IPS DF 19.7 (cell line): Measurements from ENCODE around the gene GTSE1.
"Not testable (repeated sequence)": the region's sequence is repeated elsewhere in the genome, so short reads cannot be mapped to it uniquely, and the experiment has no call there.

Experiments
- DNase-seq: peaks from one replicate; pipeline ENCODE4 v3.0.0-alpha.2; 2013; ENCODE audit warnings: low read depth, low spot score

GTSE1 gene

DNA sequence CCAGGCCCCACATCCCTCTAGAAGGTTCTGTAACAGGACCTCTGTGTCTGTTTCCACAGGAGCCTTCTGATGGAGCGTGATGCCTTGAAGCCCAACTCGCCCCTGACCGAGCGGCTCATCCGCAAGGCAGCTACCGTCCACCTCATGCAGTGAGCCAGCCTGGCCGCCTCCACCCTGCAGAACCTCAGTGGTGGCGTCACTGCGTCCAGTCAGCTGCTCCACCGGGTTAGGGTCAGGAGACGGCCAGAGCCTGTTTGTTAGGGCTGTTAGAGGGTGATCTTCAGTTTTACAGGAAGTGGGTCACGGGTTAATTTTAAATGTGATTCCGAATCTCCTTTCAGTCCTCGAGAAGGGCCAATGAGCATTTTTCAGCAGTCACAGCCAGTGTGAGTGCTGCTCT lies 3.9 kb upstream of the GTSE1 start:
- no peak for DNase-seq

DNA sequence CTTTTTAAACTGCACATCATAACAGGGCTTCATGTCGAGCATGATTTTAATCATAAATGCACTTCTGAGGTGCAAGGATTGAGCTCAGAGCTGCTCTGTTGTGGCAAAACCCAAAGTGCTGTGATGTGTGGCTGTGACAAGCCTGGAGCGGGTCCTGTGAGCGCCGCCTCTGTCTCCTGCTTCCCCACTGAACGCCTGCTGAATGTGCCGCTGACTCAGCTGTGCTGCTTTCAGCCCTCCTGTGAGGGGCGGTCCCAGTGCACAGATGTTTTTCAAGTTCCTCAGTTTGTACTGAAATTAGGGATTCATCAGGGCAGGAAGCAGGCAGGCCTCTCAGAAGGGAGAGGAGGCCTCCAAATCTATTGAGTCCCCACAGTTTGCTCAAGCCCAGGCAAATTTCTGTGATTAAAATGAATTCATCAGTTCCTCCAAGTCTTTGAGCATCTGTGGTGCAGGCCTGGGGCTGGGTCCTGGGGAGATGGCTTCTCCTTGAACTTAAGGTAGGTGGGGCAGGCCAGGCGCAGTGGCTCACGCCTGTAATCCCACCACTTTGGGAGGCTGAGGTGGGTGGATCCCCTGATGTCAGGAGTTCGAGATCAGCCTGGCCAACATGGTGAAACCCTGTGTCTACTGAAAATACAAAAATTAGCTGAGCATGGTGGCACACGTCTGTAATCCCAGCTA lies 3.0 kb upstream of the GTSE1 start:
- no peak for DNase-seq

- no peak for DNase-seq
Measured at GRCh38 chr22:46294784-46295183, 1.9 kb upstream of the GTSE1 start.

DNA sequence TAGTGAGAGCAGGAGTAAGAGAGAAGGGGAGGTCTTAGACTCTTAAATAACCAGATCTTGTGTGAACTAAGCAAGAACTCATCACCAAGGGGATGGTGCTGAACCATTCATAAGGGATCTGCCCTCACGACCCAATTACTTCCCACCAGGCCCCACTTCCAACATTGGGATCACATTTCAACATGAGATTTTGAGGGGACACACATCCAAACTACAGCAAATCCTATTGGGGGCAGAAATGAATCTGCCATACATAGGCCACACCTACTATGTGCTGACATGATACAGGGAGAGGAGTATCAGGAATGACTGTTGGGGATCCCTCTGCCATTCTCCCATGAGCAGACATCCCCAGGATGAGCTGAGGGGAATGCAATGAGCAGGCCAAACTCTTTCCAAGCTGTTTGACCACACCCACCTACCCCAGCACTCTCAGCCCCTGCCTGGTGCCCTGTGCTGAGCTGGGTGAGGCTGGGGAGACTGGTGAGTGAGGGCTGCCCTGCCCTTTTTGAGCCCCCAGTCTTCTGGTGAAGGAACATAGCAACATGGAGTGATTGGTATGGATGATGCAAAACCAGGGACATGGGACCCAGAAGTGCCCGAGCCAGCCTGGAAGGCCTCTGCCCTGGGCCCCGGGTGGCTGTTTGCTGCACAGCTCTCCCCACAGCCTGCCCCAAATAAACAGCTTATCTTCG lies 1.2 kb upstream of the GTSE1 start:
- DNase-seq: no peak

GRCh38 chr22:46297151-46297812 lies 612 bp downstream of the GTSE1 start:
- DNase-seq: no peak

- no peak for DNase-seq
Measured at GRCh38 chr22:46299101-46299500, 2.4 kb downstream of the GTSE1 start.

- DNase-seq: no peak
Measured at GRCh38 chr22:46300491-46300890, 3.8 kb downstream of the GTSE1 start.

DNA sequence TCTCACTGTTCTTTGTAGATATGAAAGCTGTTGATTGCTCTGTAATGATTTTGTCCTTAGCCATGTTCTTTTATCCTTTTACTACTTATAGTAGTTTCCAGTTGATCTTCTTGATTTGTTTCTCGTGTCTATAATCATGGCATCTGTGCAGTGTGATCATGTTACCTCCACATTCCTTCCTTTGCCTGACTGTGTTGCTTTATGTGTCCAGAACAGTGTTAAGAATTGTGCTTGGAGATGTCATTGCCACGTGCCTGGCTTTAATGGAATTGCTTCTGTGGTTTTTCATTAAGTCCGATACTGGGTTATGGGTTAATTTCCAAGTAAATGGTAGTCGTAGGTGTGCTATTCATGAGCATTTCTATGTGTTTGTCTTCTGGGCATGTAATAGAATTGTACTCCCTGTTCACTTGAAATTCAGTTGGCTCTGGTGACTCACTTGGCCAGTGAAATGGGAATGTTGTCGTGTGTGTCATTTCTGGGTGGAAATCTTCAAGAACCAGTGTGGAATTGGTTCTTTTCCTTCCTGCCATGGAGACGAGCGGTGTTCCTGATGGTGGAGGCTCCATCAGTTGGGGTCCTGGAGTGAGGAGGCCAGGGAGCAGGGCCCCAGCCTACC lies 6.8 kb downstream of the GTSE1 start:
- DNase-seq: no peak

DNA sequence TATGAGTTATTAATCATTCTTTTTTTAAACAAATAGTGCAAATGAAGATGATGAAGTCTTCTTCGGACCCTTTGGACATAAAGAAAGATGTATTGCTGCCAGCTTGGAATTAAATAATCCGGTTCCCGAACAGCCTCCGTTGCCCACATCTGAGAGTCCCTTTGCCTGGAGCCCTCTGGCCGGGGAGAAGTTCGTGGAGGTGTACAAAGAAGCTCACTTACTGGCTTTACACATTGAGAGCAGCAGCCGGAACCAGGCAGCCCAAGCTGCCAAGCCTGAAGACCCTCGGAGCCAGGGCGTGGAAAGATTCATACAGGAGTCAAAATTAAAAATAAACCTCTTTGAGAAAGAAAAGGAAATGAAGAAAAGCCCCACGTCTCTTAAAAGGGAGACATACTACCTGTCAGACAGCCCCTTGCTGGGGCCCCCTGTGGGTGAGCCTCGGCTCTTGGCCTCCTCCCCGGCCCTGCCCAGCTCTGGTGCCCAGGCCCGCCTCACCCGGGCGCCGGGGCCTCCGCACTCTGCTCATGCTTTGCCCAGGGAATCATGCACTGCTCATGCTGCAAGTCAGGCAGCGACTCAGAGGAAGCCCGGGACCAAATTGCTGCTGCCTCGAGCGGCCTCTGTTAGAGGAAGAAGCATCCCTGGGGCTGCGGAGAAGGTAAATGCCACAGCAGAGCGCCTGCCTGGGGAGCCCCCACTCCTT lies 11.8 kb downstream of the GTSE1 start:
- no peak for DNase-seq

- no peak for DNase-seq
Measured at GRCh38 chr22:46309526-46310085, 12.9 kb downstream of the GTSE1 start.

GRCh38 chr22:46312056-46312455 lies 15.4 kb downstream of the GTSE1 start:
- DNase-seq: no peak

- DNase-seq: not testable (repeated sequence)
Measured at GRCh38 chr22:46312848-46313247, 16.2 kb downstream of the GTSE1 start.

DNA sequence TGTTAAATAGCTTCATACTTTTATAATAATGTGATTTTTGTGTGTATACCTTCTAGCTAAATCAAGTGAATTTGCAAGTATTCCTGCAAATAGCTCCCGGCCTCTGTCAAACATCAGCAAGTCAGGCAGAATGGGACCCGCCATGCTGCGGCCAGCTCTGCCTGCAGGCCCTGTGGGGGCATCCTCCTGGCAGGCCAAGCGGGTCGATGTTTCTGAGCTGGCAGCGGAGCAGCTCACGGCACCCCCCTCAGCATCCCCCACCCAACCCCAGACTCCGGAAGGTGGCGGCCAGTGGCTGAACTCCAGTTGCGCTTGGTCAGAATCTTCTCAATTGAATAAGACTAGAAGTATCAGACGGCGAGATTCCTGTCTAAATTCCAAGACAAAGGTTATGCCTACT lies 19.3 kb downstream of the GTSE1 start:
- no peak for DNase-seq

- no peak for DNase-seq
Measured at GRCh38 chr22:46317646-46318045, 21.0 kb downstream of the GTSE1 start.

DNA sequence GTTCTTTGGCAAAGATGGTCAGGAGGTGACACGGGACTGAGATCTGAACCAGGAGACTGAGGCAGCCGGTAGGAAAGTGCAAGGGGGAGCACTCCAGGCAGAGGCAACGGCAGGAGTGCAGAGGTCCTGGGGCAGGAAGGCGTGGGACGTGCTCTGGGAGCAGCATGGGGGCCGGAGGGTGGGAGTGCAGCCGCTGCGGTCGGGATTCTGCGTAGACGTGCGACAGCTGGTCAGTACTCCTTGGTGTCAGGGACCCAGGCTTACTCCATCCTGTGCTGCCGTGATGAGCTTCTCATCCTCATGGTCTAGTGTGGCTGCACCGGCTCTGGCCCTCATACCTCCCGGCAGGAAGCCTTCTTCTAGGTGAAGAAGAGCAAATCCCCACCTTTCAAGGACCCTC lies 21.9 kb downstream of the GTSE1 start:
- no peak for DNase-seq

GRCh38 chr22:46319319-46319718 lies 22.6 kb downstream of the GTSE1 start:
- DNase-seq: no peak

DNA sequence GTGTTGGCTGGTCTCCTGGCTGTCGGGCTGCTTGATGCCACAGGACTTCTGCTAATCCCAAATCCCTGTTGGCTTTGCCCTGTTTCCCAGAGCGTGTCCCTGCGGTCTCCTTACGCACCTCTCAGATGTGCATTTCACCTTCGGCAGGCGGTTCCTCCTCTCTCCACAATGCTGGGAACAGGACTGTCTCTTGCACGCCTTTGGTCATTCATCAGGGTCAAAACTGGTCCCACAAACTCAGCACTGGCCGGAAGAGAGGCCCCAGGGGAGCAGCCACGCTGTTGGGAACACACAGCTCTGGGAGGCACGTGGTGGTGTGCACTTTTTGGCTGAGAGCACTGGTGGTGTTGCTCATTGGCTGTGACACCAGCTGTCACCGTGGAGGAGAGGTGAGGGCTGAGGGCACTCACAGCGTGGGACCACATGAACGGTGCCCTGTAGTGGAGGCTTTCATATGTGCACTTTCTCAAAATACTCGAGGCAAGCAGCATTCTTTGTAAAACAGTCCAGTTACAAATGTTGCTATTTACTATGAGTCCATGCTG lies 23.6 kb downstream of the GTSE1 start:
- no peak for DNase-seq

DNA sequence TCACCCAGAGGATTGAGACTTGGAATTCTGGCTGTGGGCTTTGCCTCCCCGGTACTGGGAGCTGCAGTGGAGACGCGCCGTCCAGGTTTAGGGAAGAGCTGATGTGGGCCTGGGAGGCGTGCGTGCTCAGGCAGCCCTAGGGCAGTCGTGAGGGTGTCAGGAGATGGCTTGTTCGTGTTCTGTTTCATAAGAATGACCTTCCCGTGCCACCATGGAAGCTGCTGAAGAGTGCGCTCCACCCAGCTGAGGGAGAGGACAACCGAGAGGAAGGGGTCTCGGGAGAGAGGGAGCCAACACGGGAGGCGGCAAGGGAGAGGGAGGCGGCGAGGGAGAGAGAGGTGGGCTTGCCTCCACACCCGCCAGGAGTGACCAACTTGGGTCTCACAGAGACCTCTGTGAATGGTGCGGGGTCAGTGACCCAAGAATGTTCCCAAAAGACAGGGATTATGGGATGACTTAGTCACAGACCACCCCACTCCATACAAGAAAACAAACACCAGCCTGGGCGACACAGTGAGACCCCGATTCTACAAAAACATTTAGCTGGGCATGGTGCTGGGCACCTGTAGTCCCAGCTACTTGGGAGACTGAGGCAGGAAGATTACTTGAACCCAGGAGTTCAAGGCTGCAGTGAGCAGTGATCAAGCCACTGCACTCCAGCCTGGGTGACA lies 24.2 kb downstream of the GTSE1 start:
- DNase-seq: no peak

DNA sequence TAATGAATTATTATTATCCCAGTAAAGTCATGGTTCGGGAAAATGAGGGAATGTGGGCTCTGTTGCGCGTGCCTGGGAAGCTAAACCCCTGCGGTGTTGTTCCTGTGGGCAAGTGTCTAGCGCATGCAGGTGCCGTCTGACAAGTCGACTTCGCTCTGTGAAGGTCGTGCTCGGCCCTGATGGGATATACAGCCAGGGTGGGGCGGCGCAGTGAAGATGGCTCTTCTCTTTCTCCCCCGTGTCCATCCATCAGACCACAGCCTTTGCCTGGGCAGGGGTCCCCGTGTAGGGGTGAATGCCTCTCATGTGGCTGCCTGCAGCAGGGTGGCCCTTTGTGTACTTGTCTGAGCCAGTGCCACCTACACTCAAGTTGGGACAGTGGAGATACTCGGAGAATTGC lies 26.0 kb downstream of the GTSE1 start:
- DNase-seq: no peak

GRCh38 chr22:46323162-46323561 lies 26.5 kb downstream of the GTSE1 start:
- DNase-seq: no peak
